Medulla oblongata (tissue), 1 donor: ENCODE data around the gene ETV2.
"Not testable (repeated sequence)": the region's sequence is repeated elsewhere in the genome, so short reads cannot be mapped to it uniquely, and the experiment has no call there.

Experiments
- DNase-seq: peaks from one replicate; pipeline ENCODE4 v3.0.0-alpha.2; 2015; ENCODE audit errors: extremely low spot score

Gene ETV2

DNA sequence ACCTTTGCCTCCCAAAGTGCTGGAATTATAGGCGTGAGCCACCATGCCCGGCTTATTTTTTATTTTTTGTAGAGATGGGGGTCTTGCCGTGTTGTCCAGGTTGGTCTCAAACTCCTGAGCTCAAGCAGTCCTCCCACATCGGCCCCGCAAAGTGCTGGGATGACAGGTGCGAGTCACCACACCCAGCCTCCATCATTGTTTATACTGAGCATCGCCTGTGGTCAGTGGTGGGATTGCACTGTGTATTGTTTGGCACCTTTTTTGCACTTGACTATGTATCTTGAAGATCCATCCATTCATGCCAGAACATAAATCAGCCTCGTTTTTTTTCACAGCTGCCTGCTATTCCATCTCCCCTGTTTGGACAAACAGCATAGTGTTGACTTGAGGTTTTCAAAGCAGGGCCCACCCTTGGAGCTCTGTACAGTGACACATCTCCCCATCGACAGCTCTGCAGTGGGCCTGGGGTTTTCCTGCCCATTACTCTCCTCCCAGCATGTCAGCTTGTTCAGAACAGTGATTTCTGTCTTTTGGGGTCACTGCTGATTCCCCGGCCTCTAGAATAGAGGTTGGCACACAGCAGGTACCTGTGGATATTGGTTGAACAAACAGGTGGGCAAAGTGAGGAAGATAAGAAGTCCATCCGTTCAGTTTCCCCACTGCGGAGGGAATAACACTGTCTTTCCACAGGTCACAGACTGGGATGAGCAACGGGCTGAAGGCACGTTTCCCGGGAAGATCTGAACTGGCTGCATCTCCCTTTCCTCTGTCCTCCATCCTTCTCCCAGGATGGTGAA is 16.6 kb downstream of the ETV2 start:
- no peak for DNase-seq

DNA sequence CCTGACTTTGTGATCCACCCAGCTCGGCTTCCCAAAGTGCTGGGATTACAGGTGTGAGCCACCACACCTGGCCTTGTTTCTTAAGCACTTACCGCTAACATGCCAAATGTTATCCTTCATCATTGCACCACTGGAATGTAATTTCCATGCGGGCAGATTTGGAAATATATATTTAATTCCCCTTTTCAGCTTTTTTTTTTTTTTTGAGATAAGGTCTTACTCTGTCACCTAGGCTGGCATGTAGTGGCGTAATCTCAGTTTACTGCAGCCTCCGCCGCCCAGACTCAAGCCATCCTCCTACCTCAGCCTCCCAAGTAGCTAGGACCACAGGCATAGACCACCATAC is 20.4 kb downstream of the ETV2 start:
- DNase-seq = no peak

DNA sequence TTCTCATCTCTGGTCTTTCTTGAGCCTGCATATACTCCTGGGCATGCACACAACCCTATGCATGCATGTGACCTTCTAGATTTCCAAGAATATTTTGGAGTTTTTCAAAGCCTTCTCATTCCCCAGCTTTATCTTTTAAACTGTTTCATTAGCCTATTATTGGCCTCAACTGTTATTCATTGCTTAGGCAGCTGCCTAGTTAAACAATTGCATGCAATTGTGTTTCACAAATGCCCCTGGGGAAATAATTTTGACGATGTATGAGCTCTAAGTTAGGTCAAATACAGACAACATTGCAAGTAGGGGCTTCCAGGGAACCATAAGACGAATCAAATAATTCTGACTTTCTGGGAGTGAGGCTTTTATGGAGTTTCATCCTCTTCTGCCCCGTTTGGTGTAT is 22.4 kb downstream of the ETV2 start:
- no peak for DNase-seq

DNA sequence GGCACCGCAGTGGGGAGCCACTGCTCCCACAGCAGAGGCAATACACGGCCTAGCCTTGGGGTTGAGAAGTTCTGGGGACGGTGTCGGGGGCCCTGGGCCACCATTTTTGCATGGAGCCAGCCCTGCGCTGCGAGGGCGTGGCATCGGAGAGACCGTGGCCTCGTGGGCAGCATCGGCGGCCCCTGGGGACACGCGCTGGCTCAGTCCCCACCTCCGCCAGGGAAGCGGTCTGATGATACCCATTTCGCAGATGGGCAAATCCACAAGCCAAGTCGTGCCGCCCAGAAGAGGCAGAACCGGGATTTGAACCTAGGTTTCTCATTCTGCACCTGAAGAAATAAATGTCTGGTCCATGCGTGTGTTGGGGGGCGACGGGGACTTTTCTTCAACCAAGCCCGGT is 23.6 kb downstream of the ETV2 start:
- DNase-seq = no peak

DNA sequence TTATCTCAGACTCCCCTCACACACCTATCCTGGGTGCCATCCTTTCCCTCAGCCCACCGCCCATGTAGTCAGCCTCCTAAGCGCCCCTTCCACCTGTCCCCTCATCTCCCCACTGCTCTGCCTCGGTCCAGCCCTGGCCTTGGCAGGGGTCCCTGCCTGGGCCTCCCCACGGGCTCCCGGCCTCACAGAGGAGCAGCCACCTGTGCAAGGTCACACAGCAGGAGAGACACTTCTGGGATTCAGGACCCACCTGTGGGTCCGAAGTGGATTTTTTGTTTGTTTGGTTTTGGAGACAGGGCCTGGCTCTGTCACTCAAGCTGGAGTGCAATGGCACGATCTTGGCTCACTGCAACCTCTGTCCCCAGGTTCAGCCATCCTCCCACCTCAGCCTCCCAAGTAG is 24.1 kb downstream of the ETV2 start:
- DNase-seq = no peak

DNA sequence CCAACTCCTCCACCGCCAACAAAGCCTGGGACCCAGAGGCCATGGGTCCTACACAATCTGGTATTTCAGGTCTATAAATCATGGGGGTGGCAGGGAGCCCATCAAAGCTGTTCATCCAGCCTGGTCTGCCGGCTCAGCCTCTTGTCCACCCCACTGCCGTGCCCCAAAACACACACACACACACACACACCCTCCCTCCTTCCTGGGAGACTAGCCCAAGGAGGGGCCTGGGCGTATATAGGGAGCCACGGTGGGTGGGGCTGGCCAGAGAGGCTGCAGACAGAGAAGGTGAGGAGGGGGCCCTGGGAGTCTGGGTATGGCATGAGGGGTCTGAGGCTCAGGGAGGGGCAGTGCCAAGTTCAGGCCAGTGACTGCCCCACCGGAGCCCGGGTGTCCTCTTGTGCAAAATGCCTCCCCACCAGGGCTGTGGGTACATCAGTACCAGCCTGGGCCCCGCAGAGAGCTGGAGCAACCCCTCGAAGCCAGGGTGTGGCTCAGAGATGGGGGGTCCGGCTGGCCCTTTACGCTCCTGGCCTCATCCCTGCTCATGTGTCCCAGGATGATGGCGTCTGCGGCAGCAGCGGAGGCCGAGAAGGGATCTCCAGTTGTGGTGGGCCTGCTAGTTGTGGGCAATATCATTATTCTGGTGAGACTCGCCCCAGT is 24.8 kb downstream of the ETV2 start, which contains the start of gene UPK1A:
Gene UPK1A (plus strand): TSS at position 267 of the 663 bp plus-strand sequence. CDS start 296 bp downstream, at position 563.
- no peak for DNase-seq

DNA sequence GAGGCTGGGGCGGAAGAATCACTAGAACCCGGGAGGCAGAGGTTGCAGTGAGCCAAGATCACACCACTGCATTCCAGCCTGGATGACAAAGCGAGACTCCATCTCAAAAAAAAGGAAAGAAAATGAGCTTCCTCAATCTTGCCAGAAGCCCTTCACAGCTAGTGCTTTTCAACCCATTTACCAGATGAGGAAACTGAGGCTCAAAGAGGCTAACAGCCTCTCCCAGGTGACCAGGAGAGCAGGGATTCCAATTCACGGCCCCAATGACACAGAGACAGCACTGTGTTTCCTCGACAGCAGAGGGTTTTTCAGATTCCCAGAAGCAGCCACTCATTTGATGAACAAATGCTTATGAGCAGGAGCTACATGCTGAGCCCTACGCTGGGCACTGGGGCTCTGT is 28.0 kb downstream of the ETV2 start:
- no peak for DNase-seq

DNA sequence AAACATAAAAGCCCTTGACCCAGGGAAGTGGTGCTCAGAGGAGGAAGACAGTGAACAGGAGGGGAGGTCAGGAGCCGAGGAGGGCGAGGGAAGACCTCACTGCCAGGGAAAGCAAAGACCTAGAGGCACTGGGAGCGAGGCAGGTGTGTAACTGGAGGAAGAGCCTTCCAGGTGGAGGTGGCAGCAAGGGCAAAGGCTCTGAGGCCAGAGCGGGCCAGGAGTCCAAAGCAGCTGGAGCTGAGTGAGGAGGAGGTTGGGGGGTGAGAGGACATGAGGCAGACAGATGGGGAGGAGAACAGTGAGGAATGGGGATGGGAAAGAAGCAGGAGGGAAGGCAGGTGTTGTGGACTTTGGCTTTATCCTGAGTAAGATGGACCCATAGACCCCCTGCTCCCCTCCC is 28.4 kb downstream of the ETV2 start:
- no peak for DNase-seq

DNA sequence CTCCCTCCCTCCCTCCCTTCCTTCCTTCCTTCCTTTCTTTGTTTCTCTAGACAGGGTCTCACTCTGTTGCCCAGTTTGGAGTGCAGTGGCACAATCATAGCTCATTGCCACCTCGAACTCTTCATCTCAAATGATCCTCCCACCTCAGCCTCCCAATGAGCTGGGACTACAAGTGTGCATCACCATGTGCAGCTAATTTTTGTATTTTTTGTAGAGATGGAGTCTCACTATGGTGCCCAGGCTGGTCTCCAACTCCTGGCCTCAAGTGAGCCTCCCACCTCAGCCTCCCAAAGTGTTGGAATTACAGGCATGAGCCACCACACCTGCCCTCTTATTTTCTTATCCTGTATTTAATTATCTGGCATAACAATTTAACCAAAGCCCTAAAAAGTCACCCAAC is 29.1 kb downstream of the ETV2 start:
- no peak for DNase-seq

DNA sequence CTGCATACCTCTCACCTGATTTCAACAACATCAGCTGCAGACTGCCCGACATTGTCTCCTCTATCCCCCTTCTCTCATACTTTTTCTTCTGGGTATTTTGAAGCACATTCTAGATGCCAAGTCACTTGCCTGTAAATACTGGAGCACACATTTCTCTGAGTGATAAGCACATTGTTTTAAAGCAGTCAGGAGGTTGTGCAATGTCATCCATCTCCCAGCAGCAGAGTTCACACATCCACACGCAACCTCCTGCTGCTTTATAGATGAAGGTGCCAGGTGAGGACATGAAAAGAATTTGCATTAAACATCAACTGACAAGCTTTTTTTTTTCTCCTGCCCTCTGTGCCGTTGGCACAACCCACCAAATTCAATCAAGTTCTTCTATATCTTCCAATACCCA is 30.3 kb downstream of the ETV2 start:
- no peak for DNase-seq

DNA sequence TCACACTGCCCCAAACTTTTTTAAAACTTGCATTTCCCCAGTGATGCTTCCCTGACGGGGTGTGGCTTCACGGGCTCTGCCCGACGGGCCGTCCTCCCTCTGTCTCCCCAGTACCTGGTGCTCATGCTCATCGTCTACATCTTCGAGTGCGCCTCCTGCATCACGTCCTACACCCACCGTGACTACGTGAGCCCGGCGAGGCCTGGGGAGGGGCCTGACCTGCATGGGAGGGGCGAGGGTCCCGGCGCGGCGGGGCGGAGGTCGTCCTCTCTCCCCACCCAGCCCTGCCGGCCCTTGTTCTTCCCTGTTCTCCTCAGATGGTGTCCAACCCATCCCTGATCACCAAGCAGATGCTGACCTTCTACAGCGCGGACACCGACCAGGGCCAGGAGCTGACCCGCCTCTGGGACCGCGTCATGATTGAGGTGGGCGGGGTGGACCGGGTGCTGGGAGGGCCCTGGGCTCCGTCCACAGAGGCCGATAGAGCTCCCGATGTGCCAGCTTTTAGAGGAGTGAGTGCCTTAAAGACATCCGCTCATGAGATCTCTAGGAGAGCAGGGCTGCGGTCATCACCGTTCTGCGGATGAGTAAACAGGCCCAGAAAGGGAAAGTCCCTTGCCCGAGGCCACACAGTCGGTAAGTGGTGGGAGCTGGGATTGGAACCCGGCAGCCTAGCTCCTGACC is 31.7 kb downstream of the ETV2 start:
- DNase-seq = no peak

DNA sequence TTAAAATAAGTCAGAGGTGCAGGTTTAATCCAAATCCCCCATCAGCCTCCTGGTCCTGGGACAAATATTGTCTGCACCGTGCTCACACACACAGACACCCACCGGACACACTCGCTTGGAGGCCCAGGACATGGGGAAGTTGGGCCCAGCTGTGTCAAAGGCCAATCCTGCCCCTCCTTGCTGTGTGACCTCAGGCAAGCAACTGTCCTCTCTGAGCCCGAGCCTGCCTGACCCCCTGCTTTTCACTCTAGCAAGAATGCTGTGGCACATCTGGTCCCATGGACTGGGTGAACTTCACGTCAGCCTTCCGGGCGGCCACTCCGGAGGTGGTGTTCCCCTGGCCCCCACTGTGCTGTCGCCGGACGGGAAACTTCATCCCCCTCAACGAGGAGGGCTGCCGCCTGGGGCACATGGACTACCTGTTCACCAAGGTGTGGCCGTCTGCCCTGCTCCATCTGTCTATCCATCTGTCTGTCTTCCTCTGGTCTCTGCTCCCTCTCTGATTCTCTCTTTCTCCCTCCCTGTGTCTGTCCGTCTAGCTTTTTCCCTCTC is 34.1 kb downstream of the ETV2 start:
- no peak for DNase-seq

DNA sequence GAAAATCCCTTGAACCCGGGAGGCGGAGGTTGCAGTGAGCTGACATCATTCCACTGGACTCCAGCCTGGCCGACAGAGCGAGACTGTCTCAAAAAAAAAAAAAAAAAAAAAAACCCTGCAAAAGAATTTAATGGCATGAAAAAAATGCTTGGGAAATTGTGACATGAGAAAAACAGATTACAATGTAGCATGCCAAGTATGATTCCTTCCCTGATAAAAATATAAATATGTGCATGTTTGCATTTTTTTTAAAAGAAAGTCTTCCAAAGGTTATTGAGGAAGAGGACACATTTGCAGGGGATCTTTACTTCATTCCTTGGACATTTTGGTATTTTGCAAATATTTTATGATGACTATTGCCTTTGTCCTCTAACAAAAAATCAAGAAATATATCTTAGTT is 48.3 kb downstream of the ETV2 start:
- no peak for DNase-seq

DNA sequence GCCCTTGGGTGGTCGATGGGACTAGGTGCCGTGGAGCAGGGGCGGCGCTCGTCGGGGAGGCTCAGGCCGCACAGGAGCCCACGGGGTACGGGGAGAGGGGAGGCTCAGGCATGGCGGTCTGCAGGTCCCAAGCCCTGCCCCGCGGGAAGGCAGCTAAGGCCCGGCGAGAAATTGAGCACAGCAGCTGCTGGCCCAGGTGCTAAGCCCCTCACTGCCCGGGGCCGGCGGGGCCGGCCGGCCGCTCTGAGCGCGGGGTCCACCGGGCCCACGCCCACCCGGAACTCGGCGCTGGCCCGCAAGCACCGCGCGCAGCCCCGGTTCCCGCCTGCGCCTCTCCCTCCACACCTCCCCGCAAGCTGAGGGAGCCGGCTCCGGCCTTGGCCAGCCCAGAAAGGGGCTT is 49.6 kb downstream of the ETV2 start:
- DNase-seq = not testable (repeated sequence)

DNA sequence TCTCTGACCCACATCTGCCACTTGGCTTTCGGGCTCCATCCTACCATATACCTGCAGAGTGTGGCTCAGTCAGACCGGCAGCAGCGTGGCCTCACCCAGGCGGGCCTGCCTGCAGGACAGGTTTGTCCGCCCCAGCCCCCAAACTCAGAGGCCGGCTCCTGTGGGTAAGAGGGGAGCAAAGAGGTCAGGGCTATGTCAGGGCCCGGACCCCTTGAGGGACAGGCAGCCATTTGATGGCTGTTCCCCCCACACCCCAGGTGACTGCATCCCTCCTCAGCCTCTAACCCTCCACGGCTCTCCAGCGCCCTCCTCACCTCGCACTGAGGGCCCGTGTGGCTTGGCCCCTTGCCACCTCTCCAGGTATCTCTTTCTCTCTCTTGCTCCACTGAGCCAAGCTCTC is 50.5 kb downstream of the ETV2 start:
- no peak for DNase-seq

DNA sequence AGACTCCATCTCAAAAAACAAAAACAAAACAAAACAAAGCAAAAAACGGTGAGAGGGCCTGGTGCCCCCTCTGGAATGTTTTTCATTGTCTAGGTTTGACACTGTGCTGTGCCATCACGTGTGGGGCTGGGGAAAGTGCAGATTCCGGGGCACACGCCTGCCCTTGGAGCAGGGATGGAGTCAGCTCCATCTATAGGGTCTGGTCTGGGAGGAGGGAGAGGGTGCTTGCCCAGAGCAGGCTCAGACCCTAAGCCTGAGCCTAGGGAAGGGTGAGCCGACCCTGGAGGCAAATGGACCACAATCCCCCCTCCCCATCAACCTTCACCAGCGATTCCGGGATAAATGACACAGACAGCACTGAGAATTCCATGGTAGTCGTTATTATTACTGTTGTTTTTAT is 51.9 kb downstream of the ETV2 start:
- DNase-seq = no peak

DNA sequence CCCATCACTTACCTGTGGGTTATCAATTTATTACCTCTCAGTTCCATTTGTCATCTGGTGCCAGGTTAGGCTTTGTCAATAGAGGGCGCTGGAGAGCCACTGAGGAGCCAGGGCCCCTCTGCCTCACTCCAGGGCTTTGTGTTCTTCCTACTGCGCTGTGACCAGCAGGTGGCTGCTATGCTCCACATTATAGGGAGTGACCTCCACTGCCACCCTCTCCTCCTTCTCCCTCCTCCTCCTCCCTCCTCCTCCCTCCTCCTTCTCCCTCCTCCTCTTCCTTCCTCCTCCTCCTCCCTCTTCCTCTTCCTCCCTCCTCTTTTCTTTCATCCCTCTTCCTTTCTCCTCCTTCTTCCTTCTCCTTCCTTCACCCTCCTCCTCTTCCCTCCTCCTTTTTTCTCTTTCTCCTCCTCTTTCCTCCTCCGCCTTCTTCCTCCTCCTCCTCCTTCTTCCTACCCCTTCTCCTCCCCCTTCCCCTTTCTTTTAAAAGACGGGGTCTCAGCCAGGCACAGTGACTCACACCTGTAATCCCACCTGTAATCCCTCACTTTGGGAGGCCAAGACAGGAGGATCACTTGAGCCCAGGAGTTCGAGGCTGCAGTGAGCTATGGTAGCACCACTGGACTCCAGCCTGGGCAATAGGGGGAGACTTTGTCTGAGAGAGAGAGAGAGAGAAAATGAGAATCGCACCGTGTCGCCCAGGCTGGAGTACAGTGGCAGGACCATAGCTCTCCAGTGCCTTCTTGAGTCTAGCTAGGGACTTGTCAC is 52.5 kb downstream of the ETV2 start:
- DNase-seq = peak; percentile 94
